HPDE6-E6E7 (cell line): ENCODE data around the gene NBPF4.
"Not testable (repeated sequence)": the region's sequence is repeated elsewhere in the genome, so short reads cannot be mapped to it uniquely, and the experiment has no call there.

Source experiments
- DNase-seq: peaks from one replicate; pipeline ENCODE4 v3.0.0; 2011; ENCODE audit warnings: missing footprints; ENCODE audit errors: extremely low spot score

NBPF4 gene, protein sequence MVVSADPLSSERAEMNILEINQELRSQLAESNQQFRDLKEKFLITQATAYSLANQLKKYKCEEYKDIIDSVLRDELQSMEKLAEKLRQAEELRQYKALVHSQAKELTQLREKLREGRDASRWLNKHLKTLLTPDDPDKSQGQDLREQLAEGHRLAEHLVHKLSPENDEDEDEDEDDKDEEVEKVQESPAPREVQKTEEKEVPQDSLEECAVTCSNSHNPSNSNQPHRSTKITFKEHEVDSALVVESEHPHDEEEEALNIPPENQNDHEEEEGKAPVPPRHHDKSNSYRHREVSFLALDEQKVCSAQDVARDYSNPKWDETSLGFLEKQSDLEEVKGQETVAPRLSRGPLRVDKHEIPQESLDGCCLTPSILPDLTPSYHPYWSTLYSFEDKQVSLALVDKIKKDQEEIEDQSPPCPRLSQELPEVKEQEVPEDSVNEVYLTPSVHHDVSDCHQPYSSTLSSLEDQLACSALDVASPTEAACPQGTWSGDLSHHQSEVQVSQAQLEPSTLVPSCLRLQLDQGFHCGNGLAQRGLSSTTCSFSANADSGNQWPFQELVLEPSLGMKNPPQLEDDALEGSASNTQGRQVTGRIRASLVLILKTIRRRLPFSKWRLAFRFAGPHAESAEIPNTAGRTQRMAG

DNA sequence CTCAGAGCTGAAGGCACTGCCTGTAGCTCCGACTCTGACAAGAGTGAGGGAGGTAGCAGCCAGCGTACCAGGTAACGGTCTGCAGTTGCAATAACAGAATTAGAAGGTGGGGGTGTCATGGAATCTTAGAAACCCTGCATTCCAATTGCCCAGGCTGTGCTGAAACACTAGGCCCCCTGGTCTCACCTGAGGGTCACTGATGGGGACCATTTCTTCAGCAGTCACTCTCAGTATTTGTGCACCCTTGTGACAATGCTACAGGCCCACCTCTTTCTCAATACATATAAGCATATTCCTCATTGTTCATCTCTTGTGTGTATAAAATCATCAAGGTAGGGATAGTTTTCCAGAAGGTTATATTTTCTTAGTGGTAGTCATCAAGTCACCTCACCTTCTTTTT is at the start of gene NBPF4:
TSS of gene NBPF4 (minus strand) at position 101 of the 400 bp plus-strand sequence. CDS start 315 bp downstream, outside the sequence.
- not testable (repeated sequence) for DNase-seq

- DNase-seq = not testable (repeated sequence)
Observed at GRCh38 chr1:108282528-108283257, 38.8 kb upstream of the NBPF4 start.

DNA sequence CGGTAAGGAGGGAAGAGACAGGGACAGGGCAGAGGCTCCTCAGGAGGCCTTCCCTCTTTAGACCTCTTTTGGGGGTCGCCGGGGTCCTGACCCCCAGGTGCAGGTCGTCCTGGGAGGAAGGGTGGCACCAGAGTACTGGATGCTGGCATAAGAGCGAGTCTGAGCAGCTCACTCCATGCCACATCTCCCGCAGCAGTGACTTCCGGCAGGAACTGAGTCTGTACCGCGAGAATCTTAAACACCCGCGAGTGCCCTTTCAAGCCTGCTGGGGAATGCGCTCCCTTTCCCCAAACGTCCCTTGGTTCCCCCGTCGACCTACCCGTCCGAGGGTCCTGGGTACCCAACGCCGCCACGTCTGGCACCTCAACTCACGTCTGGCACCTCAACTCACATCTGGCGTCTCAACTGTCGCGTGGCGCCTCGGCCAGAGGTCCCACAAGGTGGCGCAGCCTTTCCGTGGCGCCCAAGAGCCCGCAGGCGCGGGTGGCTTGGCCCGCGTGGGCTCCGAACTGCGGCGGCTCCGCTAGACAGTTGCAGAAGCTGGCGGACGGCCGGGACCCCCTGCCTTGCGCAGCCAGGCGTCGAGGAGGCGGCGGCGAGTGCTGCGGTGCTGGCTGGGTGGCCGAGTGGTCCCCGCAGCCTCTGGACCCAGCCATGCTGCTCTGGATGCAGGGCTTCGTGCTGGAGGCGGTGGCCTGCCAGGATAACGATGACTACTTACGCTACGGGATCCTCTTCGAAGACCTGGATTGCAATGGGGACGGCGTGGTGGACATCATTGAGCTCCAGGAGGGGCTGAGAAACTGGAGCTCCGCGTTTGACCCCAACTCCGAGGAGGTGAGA is 28.8 kb upstream of the NBPF4 start:
- DNase-seq = not testable (repeated sequence)

DNA sequence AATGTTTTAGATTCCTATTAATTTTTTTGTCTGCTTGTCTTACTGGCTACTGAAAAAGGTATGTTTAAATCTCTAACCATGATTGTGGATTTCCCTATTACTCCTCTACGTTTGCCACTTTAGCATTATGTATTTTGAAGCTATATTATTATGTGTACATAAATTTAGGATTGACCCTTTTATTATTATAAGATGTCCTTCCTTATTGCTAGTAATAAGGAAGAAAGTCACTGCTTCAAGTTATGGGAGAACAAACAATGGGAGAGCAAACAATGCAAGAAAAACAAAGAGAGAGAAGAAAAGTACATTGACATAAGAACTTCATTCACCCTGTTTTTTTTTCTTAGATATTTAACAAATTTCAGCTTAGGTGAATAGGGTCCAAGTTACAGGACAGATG is 23.2 kb upstream of the NBPF4 start:
- DNase-seq = not testable (repeated sequence)

DNA sequence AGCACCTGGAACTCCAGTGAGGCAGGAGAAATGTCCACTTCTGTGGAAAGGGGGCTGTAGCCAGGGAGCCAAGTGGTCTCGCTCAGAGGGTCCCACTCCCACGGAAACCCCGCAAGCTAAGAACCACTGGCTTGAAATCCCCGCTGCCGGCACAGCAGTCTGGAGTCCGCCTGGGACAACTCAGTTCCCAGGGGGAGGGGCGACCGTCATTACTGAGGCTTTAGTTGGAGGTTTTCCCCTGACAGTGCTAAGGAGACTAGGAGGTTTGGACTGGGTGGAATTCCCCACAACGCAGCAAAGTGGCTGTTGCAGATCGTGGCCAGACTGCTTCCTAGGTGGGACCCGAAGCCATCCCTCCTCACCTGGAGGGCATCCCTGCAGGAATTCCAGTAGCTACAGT is 18.1 kb upstream of the NBPF4 start:
- not testable (repeated sequence) for DNase-seq

- not testable (repeated sequence) for DNase-seq
Observed at GRCh38 chr1:108261519-108261918, 17.6 kb upstream of the NBPF4 start.

- not testable (repeated sequence) for DNase-seq
Observed at GRCh38 chr1:108260578-108261259, 16.8 kb upstream of the NBPF4 start.

DNA sequence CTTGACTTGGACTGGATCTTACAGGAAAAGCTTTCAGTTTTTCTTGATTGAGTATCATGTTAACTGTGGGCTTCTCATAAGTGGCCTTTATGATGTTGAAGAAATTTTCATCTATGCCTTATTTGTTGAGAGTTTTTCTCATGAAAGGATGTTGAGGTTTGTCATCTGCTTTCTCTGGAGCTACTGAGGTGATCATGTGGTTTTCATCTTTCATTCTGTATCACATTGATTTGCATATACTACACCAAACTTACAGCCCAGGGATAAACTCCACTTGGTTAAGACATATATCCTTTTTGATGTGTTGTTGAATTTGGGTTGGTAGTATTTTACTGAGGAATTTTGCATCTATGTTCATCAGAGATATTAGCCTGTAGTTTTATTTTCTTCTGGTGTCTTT is 11.6 kb upstream of the NBPF4 start:
- not testable (repeated sequence) for DNase-seq

DNA sequence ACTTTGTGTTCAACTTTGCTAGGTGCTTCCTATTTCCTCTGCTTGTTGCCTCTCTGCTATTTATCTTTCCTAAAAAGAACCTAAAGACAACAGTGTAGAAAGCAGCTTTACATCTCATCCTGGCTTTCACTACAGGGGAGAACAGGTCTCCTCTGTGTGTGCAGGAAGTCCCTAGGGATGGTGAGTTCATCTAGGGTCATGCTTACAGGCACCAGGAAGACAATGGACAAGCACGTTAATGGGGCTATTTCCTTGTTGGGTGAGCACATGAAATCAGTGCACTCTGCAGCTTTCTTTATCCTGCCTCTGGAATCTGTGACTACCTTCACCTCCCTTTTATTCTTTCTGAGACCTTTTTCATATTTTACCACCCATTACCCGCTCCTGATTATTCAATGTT is 4.5 kb downstream of the NBPF4 start:
- DNase-seq = not testable (repeated sequence)

- DNase-seq = not testable (repeated sequence)
Observed at GRCh38 chr1:108235308-108235707, 8.6 kb downstream of the NBPF4 start.

- DNase-seq = not testable (repeated sequence)
Observed at GRCh38 chr1:108232183-108232582, 11.7 kb downstream of the NBPF4 start.

DNA sequence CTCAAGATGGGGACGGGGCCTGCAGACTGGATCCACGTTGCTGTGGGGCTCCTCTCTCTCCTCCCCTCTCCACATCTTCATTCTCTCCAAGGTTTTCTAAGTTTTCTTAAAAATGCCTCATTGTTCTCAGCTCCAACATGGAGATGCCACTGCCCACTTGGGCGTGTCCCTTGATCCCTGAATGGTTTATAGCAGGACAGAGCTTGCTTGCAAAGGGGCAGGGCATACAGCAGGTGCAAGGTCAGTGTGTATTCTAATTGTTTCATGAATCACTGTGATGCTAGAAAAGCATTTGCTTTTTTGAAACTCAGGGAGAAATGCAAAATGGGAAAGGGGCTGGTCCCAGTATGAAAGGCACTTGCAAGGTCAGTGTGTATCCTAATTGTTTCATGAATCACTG is 13.9 kb downstream of the NBPF4 start:
- DNase-seq = not testable (repeated sequence)

- DNase-seq = not testable (repeated sequence)
Observed at GRCh38 chr1:108227772-108228171, 16.1 kb downstream of the NBPF4 start.

DNA sequence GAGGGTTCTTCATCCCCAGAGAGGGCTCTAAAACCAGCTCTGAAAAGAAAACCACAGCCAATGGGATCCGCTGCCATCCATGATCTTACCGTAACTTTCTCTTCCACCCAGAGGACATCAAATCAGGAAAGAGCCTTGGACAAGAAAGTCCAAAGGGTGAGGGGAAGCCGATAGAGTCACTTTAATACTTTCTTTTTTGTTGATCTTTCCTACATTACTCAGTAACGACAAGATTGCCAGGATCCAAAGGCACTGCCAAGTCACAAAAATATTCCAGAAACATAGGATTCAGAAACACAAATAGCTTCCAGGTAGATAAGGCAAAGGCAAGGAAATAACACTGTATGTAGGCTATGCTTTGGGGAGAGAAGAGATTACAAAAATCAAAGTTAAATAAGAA is 17.0 kb downstream of the NBPF4 start:
- not testable (repeated sequence) for DNase-seq

GRCh38 chr1:108223226-108223625 is 20.6 kb downstream of the NBPF4 start:
- not testable (repeated sequence) for DNase-seq

DNA sequence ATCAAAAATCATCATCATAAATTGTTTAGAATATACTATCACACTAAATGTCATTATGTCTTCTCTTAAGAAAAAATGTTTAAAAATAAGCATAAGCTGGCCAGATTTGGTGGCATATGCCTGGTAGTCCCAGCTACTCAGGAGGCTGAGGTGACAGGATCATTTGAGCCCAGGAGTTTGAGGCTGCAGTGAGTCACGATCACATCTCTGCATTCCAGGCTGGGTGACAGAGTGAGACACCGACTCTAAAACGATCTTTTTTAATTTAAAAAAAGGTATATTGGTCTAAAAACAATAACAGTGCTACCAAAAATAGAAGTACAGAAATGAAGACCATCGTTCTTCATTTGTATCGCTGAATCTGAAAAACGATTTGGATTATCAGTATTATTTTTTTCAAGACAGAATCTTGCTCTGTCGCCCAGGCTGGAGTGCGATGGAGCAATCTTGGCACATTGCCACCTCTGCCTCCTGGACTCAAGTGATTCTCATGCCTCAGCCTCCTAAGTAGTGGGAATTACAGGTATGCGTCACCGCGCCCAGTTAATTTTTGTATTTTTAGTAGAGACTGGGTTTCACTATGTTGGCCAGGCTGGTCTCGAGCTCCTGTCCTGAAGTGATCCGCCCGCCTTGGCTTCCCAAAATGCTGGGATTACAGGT is 26.2 kb downstream of the NBPF4 start:
- not testable (repeated sequence) for DNase-seq

DNA sequence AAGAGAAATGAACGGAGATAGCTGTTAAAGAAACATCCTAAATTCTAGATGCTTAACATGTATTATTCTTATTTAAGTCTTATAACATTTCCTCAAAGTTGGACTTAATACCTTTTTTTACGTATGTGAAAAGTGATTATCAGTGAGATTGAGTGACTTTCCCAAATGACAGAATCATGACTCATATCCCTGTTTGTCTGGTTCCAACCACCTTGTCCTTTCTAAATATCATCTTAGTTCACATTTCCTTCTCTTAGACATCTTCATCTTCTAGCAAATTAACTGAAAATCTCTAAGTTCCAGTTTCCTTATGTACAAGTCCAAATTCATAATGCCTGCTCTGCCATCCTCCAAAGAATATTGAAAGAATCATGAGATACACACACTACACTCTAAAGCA is 26.9 kb downstream of the NBPF4 start:
- not testable (repeated sequence) for DNase-seq

DNA sequence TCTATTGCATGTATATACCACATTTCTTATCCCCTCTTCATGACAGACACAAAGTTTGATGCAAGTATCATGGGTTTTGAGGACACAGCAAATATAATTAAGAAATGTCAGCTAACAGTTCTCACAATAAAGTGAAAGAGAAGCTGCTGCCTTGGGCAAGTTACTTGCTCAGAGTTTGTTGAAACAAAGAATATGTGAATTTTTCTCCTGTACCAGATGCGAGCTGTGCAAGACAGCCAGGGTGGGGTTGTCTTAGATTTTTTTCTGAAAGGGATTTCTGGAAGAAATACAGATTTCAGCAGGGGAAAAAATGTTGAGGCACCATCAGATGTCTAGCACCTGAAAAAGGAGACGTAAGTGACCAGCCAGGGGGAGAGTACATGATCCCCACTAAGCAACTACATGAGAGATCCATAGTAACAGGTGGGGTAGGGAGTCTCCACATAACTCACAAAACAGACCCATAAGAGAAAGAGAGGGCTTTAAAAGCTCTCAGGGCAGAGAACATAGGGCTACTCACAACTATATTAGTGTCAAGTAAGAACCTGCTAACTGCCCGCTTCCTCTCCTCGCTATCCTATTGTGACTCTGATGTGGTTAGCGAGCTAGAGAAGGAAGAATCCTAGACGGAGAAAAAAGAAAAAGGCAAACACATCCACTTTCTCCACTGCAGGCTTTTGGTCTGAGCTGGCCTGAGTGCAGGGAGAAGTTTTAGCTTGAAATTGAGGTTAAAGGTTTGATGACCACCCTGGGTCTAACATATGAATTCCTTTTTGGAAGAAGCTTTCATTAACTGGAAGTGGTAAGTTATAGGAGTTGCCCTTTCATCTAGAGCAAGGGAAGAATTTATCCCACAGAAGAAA is 27.6 kb downstream of the NBPF4 start:
- not testable (repeated sequence) for DNase-seq
